Fibroblast of villous mesenchyme (primary cell): ENCODE data around the gene BANF2. TPM values are rescaled to one million over a fixed set of nuclear protein-coding genes. Genes with fewer than 3 reads are reported as not detected.

Experiments used
- DNase-seq: peaks from one replicate; pipeline ENCODE4 v3.0.0-alpha.2; 2010; ENCODE audit warnings: low read depth
- H3K4me3 ChIP-seq: 2 replicates; pipeline ENCODE4 v1.5.1; 2011; ENCODE audit warnings: low read depth, mild to moderate bottlenecking, low read length
- total RNA-seq: library from RNA; depleted of rRNA; stranded (reverse); fragments of >200 nt; gene quantifications from 2 replicates; pipeline ENCODE4 v1.2.3, GENCODE V29; 2012
- TF ChIP-seq, protein P1 (sequence below): IDR thresholded peaks from 2 replicates; pipeline ENCODE4 v1.5.1; 2012; ENCODE audit warnings: low read depth, mild to moderate bottlenecking, low read length; ENCODE audit not compliant: insufficient read depth

The BANF2 gene
- total RNA-seq, 1 donor: not detected

DNA sequence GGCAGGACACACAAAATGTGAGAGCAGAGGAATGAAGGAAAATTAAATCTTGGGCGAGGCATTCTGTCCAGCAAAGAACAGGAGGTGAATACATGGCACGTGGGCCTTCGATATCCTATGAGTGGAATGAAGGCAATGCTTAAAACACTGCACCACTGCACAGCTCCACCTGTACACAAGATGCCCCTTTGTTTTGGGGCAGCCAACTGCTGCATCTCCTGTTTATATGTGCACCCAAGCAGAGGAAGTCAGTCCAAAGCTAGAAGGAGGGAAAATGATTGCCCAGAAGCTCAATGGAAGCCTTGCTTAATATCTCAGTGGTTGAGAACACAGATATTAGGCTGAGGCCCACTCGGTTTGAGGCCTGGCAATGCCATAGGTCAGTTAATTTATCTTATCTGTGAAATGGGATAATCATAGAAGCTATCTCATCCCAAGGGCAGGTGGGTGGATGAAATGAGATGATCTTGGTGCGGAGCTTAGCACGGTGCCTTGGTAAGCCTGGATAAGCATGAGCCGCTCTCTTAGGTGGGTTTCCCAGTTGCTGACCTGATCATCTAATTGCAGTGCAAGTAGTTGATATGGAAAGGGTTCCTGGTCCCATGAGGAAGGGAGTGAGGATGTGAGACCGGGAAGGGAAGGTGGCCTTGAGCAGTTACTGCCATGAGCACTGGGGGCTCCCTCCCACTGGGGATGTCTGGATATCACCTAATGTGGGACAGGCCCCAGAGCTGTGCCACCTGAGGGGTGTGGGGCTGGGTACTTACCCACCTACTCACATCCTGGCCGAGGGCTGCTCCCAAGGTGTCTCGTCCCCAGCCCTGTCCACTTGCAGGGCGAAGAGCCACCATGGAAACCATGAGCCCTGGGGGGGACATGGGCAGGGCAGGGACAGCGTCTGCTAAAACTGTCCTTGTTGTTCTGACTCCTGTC, 9.9 kb downstream of the BANF2 start:
- no peak for DNase-seq
- no peak overlapping the region for H3K4me3 ChIP-seq
- TF ChIP-seq, protein P1, sequence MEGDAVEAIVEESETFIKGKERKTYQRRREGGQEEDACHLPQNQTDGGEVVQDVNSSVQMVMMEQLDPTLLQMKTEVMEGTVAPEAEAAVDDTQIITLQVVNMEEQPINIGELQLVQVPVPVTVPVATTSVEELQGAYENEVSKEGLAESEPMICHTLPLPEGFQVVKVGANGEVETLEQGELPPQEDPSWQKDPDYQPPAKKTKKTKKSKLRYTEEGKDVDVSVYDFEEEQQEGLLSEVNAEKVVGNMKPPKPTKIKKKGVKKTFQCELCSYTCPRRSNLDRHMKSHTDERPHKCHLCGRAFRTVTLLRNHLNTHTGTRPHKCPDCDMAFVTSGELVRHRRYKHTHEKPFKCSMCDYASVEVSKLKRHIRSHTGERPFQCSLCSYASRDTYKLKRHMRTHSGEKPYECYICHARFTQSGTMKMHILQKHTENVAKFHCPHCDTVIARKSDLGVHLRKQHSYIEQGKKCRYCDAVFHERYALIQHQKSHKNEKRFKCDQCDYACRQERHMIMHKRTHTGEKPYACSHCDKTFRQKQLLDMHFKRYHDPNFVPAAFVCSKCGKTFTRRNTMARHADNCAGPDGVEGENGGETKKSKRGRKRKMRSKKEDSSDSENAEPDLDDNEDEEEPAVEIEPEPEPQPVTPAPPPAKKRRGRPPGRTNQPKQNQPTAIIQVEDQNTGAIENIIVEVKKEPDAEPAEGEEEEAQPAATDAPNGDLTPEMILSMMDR: no peak

DNA sequence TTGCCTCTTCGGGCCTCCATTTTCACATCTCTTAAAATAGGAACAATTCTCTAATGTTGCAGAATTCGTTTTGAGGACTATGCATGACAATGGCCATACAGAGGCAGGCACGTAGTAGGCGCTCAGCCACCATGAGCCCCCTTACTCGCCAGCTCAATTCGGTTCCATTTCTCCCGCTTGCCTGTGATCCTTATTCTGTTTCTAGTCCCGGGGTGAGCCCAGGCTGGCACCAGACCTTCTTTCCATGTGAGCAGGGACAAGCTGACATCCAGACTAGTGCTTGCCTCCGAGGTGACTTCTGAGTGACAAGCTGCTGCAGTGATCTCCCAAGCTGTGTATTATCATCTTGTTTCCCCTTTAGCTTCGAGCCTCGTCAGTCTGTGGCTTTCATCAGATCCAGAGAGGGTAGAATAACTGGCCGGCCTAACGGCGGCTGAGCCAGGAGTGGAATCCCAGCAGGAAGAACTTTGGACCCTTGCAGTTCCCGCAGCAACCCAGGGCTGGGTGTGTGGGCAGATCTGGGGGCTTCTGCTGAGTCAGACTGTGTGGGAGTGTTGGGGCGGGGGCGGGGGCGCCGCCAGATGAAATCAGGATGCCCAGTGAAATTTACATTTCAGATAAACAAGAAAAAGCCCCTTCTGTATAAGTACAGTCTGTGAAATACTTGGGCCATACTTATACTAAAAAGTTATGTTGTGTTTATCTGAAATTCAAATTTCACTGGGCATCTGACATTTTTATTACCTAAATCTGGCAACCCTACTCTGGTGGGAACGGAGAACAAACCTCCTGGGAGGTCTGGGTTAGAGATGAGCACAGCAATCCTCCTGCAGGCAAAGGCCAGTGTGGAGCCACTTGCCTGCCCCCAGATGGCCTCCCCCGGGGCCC, 10.9 kb downstream of the BANF2 start:
- peak; percentile 95 for DNase-seq
- TF ChIP-seq, protein P1: no peak
- peak overlapping the region; percentile 14 for H3K4me3 ChIP-seq

DNA sequence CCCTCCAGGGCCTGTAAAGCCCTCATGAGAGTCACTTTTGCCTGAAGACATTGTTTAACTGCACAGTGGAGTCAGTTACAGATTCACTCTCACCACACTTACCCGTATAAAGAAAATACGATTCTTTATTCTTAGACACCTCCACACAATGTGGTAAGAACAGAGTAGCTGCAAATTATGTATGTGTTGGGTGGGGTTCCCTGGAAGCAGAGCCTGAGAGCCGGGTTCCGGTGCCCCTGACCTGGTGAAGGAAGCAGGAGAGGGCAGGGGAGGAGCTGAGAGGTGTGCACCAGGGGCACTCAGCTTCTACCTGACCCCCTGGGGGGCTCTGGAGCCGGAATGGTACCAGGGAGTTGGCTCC, 11.5 kb downstream of the BANF2 start:
- DNase-seq: no peak
- H3K4me3 ChIP-seq: no peak overlapping the region
- TF ChIP-seq, protein P1: no peak

DNA sequence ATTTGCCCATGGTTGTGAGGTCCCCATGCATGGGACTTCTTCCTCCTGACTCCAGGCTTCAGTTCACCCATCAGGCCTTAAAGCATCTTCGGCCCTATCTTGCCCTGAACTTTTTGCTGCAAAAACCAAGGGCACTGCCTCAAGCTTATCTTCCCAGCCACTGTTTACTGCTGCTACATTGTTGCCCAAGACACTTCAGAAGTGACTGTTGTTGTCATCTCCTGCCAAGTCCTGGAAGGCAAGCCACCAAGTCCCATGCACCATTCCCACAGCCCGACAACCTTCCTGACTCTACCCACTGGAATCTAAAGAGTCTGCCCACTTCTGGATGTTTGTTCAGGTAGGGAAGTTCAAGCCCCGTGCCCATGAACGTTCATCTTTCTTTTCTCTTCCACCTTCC, 12.4 kb downstream of the BANF2 start:
- H3K4me3 ChIP-seq: no peak overlapping the region
- TF ChIP-seq, protein P1: no peak
- no peak for DNase-seq

DNA sequence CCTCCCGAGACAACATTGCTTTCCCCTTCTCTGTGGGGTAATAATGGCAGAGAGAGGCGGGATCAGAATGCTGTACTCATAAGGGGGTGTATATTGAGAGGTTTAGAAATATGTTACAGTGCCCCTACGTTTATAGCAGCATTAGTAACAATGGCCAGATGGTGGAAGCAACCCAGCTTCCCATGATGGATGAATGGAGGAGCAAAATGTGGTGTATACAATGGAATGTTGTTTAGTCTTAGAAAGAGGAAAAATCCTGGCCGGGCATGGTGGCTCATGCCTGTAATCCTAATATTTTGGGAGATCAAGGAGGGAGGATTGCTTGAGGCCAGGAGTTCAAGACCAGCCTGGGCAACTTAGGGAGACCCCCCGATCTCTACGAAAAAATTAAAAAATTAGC, 12.9 kb downstream of the BANF2 start:
- no peak overlapping the region for H3K4me3 ChIP-seq
- DNase-seq: peak; percentile 55
- TF ChIP-seq, protein P1: no peak

DNA sequence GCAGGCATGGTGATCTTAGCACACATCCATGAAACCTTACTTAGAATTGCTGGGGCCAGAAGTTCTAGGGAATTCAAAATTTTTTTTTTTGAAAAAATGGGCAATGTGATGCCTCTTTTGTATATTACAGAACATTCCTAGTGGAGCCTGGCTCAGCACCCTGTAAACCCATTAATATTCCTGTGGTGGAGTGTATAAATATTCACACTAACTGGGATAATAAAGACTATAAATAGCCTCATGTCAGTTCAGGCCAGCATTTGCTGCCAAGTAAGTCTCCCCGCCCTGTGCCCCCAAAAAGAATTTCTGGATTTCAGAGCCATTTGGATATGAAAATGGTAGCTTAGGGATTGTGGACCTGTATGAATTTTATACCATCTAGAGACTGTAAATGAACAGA, 14.8 kb downstream of the BANF2 start:
- no peak for DNase-seq

More for the DNA sequence above, 14.8 kb downstream of the BANF2 start:
- H3K4me3 ChIP-seq: no peak overlapping the region
- TF ChIP-seq, protein P1: no peak
